Measurements from ENCODE around the gene VIP.
"Not testable (repeated sequence)": the region's sequence is repeated elsewhere in the genome, so short reads cannot be mapped to it uniquely, and the experiment has no call there.

The VIP gene

GRCh38 chr6:152750694-152751093, at the start of gene VIP:
Gene VIP, plus strand, starts transcription at chr6:152750797. Its CDS starts 1,381 bp downstream, at chr6:152752178.
- no peak for DNase-seq

GRCh38 chr6:152701081-152701862, 49.3 kb upstream of the VIP start:
- DNase-seq, result no peak

- no peak for DNase-seq
Measured at GRCh38 chr6:152701863-152702401, 48.7 kb upstream of the VIP start.

- not testable (repeated sequence) for DNase-seq
Measured at GRCh38 chr6:152703750-152704149, 46.8 kb upstream of the VIP start.

- no peak for DNase-seq
Measured at GRCh38 chr6:152705327-152705726, 45.3 kb upstream of the VIP start.

GRCh38 chr6:152716322-152716721, 34.3 kb upstream of the VIP start:
- no peak for DNase-seq

GRCh38 chr6:152720974-152721373, 29.6 kb upstream of the VIP start:
- no peak for DNase-seq

GRCh38 chr6:152721956-152722355, 28.6 kb upstream of the VIP start:
- no peak for DNase-seq

GRCh38 chr6:152723398-152723797, 27.2 kb upstream of the VIP start:
- no peak for DNase-seq

- no peak for DNase-seq
Measured at GRCh38 chr6:152726313-152726712, 24.3 kb upstream of the VIP start.

- DNase-seq, result no peak
Measured at GRCh38 chr6:152727507-152727906, 23.1 kb upstream of the VIP start.

- DNase-seq, result no peak
Measured at GRCh38 chr6:152734630-152735029, 16.0 kb upstream of the VIP start.

GRCh38 chr6:152736687-152737273, 13.8 kb upstream of the VIP start:
- DNase-seq, result no peak

GRCh38 chr6:152745509-152746171, 5.0 kb upstream of the VIP start:
- DNase-seq, result no peak

- DNase-seq, result no peak
Measured at GRCh38 chr6:152746172-152746553, 4.4 kb upstream of the VIP start.

- no peak for DNase-seq
Measured at GRCh38 chr6:152748843-152749242, 1.8 kb upstream of the VIP start.

- DNase-seq, result no peak
Measured at GRCh38 chr6:152749336-152749735, 1.3 kb upstream of the VIP start.

- DNase-seq, result no peak
Measured at GRCh38 chr6:152765331-152765730, 14.7 kb downstream of the VIP start.

GRCh38 chr6:152769159-152769558, 18.6 kb downstream of the VIP start:
- DNase-seq, result no peak

- DNase-seq, result no peak
Measured at GRCh38 chr6:152769993-152770392, 19.4 kb downstream of the VIP start.

- DNase-seq, result no peak
Measured at GRCh38 chr6:152771061-152771687, 20.6 kb downstream of the VIP start.

GRCh38 chr6:152775428-152775827, 24.8 kb downstream of the VIP start:
- DNase-seq, result no peak

GRCh38 chr6:152776833-152777232, 26.2 kb downstream of the VIP start:
- DNase-seq, result no peak
